ENCODE measurements around the gene NAPA.

The NAPA gene

GRCh38 chr19:47514869-47515588, at the start of gene NAPA:
Gene NAPA (minus strand): TSS chr19:47515063. CDS start chr19:47514940, 123 bp downstream.
- peak; percentile 100 for DNase-seq (ENCODE audit: low read depth, low spot score)

- DNase-seq (ENCODE audit: low read depth, low spot score): no peak
Measured at GRCh38 chr19:47564081-47564480, 49.2 kb upstream of the NAPA start.

- DNase-seq (ENCODE audit: low read depth, low spot score): peak; percentile 30
Measured at GRCh38 chr19:47561440-47562057, 46.7 kb upstream of the NAPA start.

- peak; percentile 13 for DNase-seq (ENCODE audit: low read depth, low spot score)
Measured at GRCh38 chr19:47560999-47561398, 46.1 kb upstream of the NAPA start.

- no peak for DNase-seq (ENCODE audit: low read depth, low spot score)
Measured at GRCh38 chr19:47550129-47550528, 35.3 kb upstream of the NAPA start.

GRCh38 chr19:47549261-47549862, 34.5 kb upstream of the NAPA start:
- no peak for DNase-seq (ENCODE audit: low read depth, low spot score)

GRCh38 chr19:47547199-47547598, 32.3 kb upstream of the NAPA start:
- no peak for DNase-seq (ENCODE audit: low read depth, low spot score)

GRCh38 chr19:47545061-47545948, 30.4 kb upstream of the NAPA start:
- peak; percentile 15 for DNase-seq (ENCODE audit: low read depth, low spot score)

GRCh38 chr19:47544476-47544875, 29.6 kb upstream of the NAPA start:
- DNase-seq (ENCODE audit: low read depth, low spot score): no peak

- no peak for DNase-seq (ENCODE audit: low read depth, low spot score)
Measured at GRCh38 chr19:47544075-47544474, 29.2 kb upstream of the NAPA start.

GRCh38 chr19:47542030-47542475, 27.2 kb upstream of the NAPA start:
- no peak for DNase-seq (ENCODE audit: low read depth, low spot score)

- no peak for DNase-seq (ENCODE audit: low read depth, low spot score)
Measured at GRCh38 chr19:47541518-47541917, 26.7 kb upstream of the NAPA start.

- DNase-seq (ENCODE audit: low read depth, low spot score): peak; percentile 38
Measured at GRCh38 chr19:47540748-47541147, 25.9 kb upstream of the NAPA start.

- DNase-seq (ENCODE audit: low read depth, low spot score): no peak
Measured at GRCh38 chr19:47539747-47540311, 25.0 kb upstream of the NAPA start.

- DNase-seq (ENCODE audit: low read depth, low spot score): no peak
Measured at GRCh38 chr19:47538812-47539211, 23.9 kb upstream of the NAPA start.

GRCh38 chr19:47537493-47537892, 22.6 kb upstream of the NAPA start:
- no peak for DNase-seq (ENCODE audit: low read depth, low spot score)

GRCh38 chr19:47534628-47535027, 19.8 kb upstream of the NAPA start:
- DNase-seq (ENCODE audit: low read depth, low spot score): no peak

- DNase-seq (ENCODE audit: low read depth, low spot score): no peak
Measured at GRCh38 chr19:47531640-47532387, 17.0 kb upstream of the NAPA start.

- DNase-seq (ENCODE audit: low read depth, low spot score): no peak
Measured at GRCh38 chr19:47529018-47529742, 14.3 kb upstream of the NAPA start.

- DNase-seq (ENCODE audit: low read depth, low spot score): no peak
Measured at GRCh38 chr19:47526798-47527197, 11.9 kb upstream of the NAPA start.

Data from astrocyte of the hippocampus (primary cell).